ENCODE results near the gene WASHC2C.

GRCh38 chr10:45817130-45817859 lies 90.2 kb downstream of the WASHC2C start:
- no peak for TF ChIP-seq CTCF (IDR thresholded peaks at IDR 0.05)
- TF ChIP-seq POLR2A (IDR thresholded peaks at IDR 0.05), result no peak

Data from uterus (tissue), 2 donors.